SK-N-SH treated with all-trans-retinoic acid at 6 μM for 48 hours (cell line): ENCODE data around the gene SYNE2.

Source experiments
- ATAC-seq: fragments of 200-7000 bp; cut with Tn5 transposase; 3 replicates; pipeline ENCODE4 v1.9.1; 2020; ENCODE audit warnings: mild to moderate bottlenecking, moderate library complexity
- ARNTL ChIP-seq: fragments of 450-650 bp; formaldehyde crosslinking; IDR thresholded peaks from 2 replicates; pipeline ENCODE4 v1.5.0; 2020; ENCODE audit warnings: low read depth, mild to moderate bottlenecking, moderate library complexity, borderline replicate concordance
- BACH2 ChIP-seq: fragments of 250-450 bp; sonication (Bioruptor Pico); IDR thresholded peaks from 2 replicates; pipeline ENCODE4 v1.9.0; 2021; ENCODE audit warnings: mild to moderate bottlenecking, borderline replicate concordance
- CSDC2 ChIP-seq: fragments of 250-450 bp; sonication (Bioruptor Pico); IDR thresholded peaks from 2 replicates; pipeline ENCODE4 v1.5.0; 2020; ENCODE audit warnings: mild to moderate bottlenecking, moderate library complexity
- ESRRG ChIP-seq: fragments of 250-450 bp; sonication (Bioruptor Pico); IDR thresholded peaks from 2 replicates; pipeline ENCODE4 v1.6.1; 2021; ENCODE audit warnings: mild to moderate bottlenecking
- GLIS3 ChIP-seq: fragments of 250-450 bp; sonication (Bioruptor Pico); IDR thresholded peaks from 2 replicates; pipeline ENCODE4 v1.5.0; 2020; ENCODE audit warnings: mild to moderate bottlenecking, moderate library complexity
- ISL1 ChIP-seq: fragments of 250-450 bp; sonication (Bioruptor Pico); IDR thresholded peaks from 2 replicates; pipeline ENCODE4 v2.1.2; 2022; ENCODE audit warnings: mild to moderate bottlenecking, moderate library complexity
- OSR1 ChIP-seq: fragments of 250-450 bp; sonication (Bioruptor Pico); IDR thresholded peaks from 2 replicates; pipeline ENCODE4 v1.8.0; 2022; ENCODE audit warnings: moderate library complexity, mild to moderate bottlenecking, inconsistent platforms
- PPARA ChIP-seq: fragments of 250-450 bp; sonication (Bioruptor Pico); IDR thresholded peaks from 2 replicates; pipeline ENCODE4 v1.5.0; 2020; ENCODE audit warnings: mild to moderate bottlenecking, borderline replicate concordance
- RARB ChIP-seq: fragments of 250-450 bp; sonication (Bioruptor Pico); IDR thresholded peaks from 2 replicates; pipeline ENCODE4 v1.8.0; 2021; ENCODE audit warnings: mild to moderate bottlenecking, moderate library complexity
- SNAI2 ChIP-seq: fragments of 250-450 bp; sonication (Bioruptor Pico); IDR thresholded peaks from 2 replicates; pipeline ENCODE4 v1.5.0; 2020; ENCODE audit warnings: mild to moderate bottlenecking, moderate library complexity
- TCF4 ChIP-seq: fragments of 250-450 bp; sonication (Bioruptor Pico); IDR thresholded peaks from 2 replicates; pipeline ENCODE4 v1.8.0; 2021; ENCODE audit warnings: mild to moderate bottlenecking, moderate library complexity, borderline replicate concordance
- TOX ChIP-seq: fragments of 250-450 bp; sonication (Bioruptor Pico); IDR thresholded peaks from 2 replicates; pipeline ENCODE4 v1.8.0; 2021; ENCODE audit warnings: mild to moderate bottlenecking, moderate library complexity, borderline replicate concordance
- ZFP3 ChIP-seq: fragments of 250-450 bp; sonication (Bioruptor Pico); IDR thresholded peaks from 2 replicates; pipeline ENCODE4 v1.5.0; 2020; ENCODE audit warnings: mild to moderate bottlenecking, moderate library complexity
- ZFP30 ChIP-seq: fragments of 450-650 bp; formaldehyde crosslinking; IDR thresholded peaks from 2 replicates; pipeline ENCODE4 v1.5.0; 2022; ENCODE audit warnings: mild to moderate bottlenecking, moderate library complexity
- ZNF565 ChIP-seq: fragments of 450-650 bp; formaldehyde crosslinking; conservative IDR thresholded peaks from 2 replicates; pipeline ENCODE4 v1.5.0; 2020; ENCODE audit warnings: low read depth, mild to moderate bottlenecking, moderate library complexity
- ZNF70 ChIP-seq: fragments of 450-650 bp; formaldehyde crosslinking; IDR thresholded peaks from 2 replicates; pipeline ENCODE4 v1.5.0; 2020; ENCODE audit warnings: mild to moderate bottlenecking, moderate library complexity
- ZNF8 ChIP-seq: fragments of 450-650 bp; formaldehyde crosslinking; IDR thresholded peaks from 2 replicates; pipeline ENCODE4 v1.5.0; 2020; ENCODE audit warnings: mild to moderate bottlenecking, moderate library complexity
- TF ChIP-seq, protein P1 (sequence below): fragments of 250-450 bp; sonication (Bioruptor Pico); IDR thresholded peaks from 2 replicates; pipeline ENCODE4 v1.5.0; 2020; ENCODE audit warnings: mild to moderate bottlenecking, moderate library complexity
- TF ChIP-seq, protein P2 (sequence below): fragments of 250-450 bp; sonication (Bioruptor Pico); IDR thresholded peaks from 2 replicates; pipeline ENCODE4 v1.5.1; 2020; ENCODE audit warnings: low read depth, mild to moderate bottlenecking, moderate library complexity
- TF ChIP-seq, protein P3 (sequence below): fragments of 250-450 bp; sonication (Bioruptor Pico); IDR thresholded peaks from 2 replicates; pipeline ENCODE4 v1.5.1; 2021; ENCODE audit warnings: mild to moderate bottlenecking, moderate library complexity
- TF ChIP-seq, protein P4 (sequence below): fragments of 250-450 bp; sonication (Bioruptor Pico); IDR thresholded peaks from 2 replicates; pipeline ENCODE4 v1.8.0; 2020; ENCODE audit warnings: mild to moderate bottlenecking, moderate library complexity, borderline replicate concordance

The SYNE2 gene

DNA sequence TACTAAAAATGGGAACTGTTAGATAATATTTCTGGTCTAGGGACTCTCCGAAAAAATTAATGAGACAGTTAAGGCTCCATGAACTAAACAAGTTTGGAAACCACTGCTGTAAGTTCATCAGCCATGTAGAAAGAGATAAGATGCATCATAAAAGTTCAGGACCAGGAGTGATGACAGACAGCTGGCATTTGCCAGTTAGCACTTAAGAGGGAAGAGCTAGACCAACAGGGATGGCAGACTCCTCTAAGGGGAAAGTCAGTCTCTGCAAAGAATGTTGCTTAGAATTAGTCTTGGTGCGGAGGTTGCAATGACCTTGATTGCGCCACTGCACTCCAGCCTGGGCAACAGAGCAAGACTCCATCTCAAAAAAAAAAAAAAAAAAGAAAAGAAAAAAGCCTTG is 129.4 kb downstream of the SYNE2 start:
- ATAC-seq, result no peak
- TF ChIP-seq GLIS3 (CRISPR knock-in tag) (no peak), SNAI2 (CRISPR knock-in tag) (no peak), RARB (CRISPR knock-in tag) (no peak), ZNF70 (CRISPR knock-in tag) (no peak), TCF4 (CRISPR knock-in tag) (no peak), ARNTL (no peak), ZNF565 (CRISPR knock-in tag) (no peak), ISL1 (CRISPR knock-in tag) (no peak), ESRRG (no peak), ZNF8 (no peak), CSDC2 (no peak), PPARA (CRISPR knock-in tag) (no peak), OSR1 (no peak), BACH2 (no peak)
- TF ChIP-seq, protein P1, sequence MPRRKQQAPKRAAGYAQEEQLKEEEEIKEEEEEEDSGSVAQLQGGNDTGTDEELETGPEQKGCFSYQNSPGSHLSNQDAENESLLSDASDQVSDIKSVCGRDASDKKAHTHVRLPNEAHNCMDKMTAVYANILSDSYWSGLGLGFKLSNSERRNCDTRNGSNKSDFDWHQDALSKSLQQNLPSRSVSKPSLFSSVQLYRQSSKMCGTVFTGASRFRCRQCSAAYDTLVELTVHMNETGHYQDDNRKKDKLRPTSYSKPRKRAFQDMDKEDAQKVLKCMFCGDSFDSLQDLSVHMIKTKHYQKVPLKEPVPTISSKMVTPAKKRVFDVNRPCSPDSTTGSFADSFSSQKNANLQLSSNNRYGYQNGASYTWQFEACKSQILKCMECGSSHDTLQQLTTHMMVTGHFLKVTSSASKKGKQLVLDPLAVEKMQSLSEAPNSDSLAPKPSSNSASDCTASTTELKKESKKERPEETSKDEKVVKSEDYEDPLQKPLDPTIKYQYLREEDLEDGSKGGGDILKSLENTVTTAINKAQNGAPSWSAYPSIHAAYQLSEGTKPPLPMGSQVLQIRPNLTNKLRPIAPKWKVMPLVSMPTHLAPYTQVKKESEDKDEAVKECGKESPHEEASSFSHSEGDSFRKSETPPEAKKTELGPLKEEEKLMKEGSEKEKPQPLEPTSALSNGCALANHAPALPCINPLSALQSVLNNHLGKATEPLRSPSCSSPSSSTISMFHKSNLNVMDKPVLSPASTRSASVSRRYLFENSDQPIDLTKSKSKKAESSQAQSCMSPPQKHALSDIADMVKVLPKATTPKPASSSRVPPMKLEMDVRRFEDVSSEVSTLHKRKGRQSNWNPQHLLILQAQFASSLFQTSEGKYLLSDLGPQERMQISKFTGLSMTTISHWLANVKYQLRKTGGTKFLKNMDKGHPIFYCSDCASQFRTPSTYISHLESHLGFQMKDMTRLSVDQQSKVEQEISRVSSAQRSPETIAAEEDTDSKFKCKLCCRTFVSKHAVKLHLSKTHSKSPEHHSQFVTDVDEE (CRISPR knock-in tag), result no peak
- TF ChIP-seq, protein P2, sequence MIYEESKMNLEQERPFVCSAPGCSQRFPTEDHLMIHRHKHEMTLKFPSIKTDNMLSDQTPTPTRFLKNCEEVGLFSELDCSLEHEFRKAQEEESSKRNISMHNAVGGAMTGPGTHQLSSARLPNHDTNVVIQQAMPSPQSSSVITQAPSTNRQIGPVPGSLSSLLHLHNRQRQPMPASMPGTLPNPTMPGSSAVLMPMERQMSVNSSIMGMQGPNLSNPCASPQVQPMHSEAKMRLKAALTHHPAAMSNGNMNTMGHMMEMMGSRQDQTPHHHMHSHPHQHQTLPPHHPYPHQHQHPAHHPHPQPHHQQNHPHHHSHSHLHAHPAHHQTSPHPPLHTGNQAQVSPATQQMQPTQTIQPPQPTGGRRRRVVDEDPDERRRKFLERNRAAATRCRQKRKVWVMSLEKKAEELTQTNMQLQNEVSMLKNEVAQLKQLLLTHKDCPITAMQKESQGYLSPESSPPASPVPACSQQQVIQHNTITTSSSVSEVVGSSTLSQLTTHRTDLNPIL (CRISPR knock-in tag), result no peak

GRCh38 chr14:63982629-63983028 is 129.8 kb downstream of the SYNE2 start:
- TF ChIP-seq ARNTL, result no peak
- TF ChIP-seq ZNF70 (CRISPR knock-in tag), result no peak
- no peak for TF ChIP-seq ZNF8
- TF ChIP-seq TCF4 (CRISPR knock-in tag), result no peak
- no peak for ATAC-seq

DNA sequence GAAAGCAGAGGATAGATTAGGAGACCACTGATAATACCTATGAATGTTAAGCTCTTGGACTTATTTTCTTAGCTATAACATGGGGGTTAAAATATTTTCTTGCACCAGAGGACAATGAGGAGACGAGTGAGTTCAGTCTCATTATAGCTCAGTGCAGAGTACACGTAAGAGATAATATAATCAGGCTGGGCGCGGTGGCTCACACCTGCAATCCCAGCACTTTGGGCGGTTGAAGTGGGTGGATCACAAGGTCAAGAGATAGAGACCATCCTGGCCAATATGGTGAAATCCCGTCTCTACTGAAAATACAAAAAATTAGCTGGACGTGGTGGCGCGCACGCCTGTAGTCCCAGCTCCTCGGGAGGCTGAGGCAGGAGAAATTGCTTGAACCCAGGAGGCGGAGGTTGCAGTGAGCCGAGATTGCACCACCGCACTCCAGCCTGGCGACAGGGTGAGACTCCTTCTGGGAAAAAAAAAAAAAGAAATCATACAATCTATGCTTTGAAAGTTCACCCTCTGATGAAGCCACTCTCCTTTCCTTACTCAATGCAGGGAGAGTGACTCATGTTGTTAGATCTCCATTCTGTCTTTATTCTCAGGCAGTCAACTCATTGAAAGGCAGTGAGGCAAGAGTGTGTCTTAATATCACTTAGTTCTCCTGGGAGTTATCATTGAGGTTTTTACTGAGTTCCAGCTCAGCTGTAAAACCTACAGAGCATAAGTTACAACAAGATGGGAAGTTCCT is 134.2 kb downstream of the SYNE2 start:
- no peak for ATAC-seq
- TF ChIP-seq ZNF70 (CRISPR knock-in tag) (no peak), CSDC2 (no peak), BACH2 (no peak), ISL1 (CRISPR knock-in tag) (no peak), OSR1 (no peak), SNAI2 (CRISPR knock-in tag) (no peak), ZNF565 (CRISPR knock-in tag) (no peak)
- TF ChIP-seq, protein P2 (CRISPR knock-in tag), result no peak
- TF ChIP-seq, protein P3, sequence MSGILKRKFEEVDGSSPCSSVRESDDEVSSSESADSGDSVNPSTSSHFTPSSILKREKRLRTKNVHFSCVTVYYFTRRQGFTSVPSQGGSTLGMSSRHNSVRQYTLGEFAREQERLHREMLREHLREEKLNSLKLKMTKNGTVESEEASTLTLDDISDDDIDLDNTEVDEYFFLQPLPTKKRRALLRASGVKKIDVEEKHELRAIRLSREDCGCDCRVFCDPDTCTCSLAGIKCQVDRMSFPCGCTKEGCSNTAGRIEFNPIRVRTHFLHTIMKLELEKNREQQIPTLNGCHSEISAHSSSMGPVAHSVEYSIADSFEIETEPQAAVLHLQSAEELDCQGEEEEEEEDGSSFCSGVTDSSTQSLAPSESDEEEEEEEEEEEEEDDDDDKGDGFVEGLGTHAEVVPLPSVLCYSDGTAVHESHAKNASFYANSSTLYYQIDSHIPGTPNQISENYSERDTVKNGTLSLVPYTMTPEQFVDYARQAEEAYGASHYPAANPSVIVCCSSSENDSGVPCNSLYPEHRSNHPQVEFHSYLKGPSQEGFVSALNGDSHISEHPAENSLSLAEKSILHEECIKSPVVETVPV (CRISPR knock-in tag), result no peak
- TF ChIP-seq, protein P1 (CRISPR knock-in tag), result no peak

DNA sequence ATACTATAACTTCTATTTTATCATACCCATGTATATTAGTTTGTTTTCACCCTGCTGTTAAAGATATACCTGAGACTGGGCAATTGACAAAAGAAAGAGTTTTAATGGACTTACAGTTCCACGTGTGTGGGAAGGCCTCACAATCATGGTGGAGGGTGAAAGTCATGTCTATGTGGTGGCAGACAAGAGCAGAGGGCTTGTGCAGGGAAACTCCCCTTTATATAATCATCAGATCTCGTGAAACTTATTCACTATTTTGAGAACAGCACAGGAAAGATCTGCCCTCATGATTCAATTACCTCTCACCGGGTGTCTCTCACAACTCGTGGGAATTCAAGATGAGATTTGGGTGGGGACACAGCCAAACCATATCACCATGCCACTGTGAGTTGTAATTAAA is 135.8 kb downstream of the SYNE2 start:
- ATAC-seq, result no peak
- TF ChIP-seq ZNF8, result no peak
- TF ChIP-seq ARNTL, result no peak
- TF ChIP-seq OSR1, result no peak
- no peak for TF ChIP-seq BACH2
- TF ChIP-seq, protein P2 (CRISPR knock-in tag), result no peak
- TF ChIP-seq ZNF70 (CRISPR knock-in tag), result no peak
- TF ChIP-seq ZFP3 (CRISPR knock-in tag), result no peak
- no peak for TF ChIP-seq ESRRG
- TF ChIP-seq, protein P4, sequence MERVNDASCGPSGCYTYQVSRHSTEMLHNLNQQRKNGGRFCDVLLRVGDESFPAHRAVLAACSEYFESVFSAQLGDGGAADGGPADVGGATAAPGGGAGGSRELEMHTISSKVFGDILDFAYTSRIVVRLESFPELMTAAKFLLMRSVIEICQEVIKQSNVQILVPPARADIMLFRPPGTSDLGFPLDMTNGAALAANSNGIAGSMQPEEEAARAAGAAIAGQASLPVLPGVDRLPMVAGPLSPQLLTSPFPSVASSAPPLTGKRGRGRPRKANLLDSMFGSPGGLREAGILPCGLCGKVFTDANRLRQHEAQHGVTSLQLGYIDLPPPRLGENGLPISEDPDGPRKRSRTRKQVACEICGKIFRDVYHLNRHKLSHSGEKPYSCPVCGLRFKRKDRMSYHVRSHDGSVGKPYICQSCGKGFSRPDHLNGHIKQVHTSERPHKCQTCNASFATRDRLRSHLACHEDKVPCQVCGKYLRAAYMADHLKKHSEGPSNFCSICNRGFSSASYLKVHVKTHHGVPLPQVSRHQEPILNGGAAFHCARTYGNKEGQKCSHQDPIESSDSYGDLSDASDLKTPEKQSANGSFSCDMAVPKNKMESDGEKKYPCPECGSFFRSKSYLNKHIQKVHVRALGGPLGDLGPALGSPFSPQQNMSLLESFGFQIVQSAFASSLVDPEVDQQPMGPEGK, result no peak
- no peak for TF ChIP-seq TOX (CRISPR knock-in tag)
- no peak for TF ChIP-seq ZFP30 (CRISPR knock-in tag)
- TF ChIP-seq ISL1 (CRISPR knock-in tag), result no peak
- no peak for TF ChIP-seq ZNF565 (CRISPR knock-in tag)
